HUES64 (cell line): ENCODE measurements around the gene MAPKAPK3.
"Not testable (repeated sequence)": the region's sequence is repeated elsewhere in the genome, so short reads cannot be mapped to it uniquely, and the experiment has no call there.

Source experiments
- H3K27ac ChIP-seq: 2 replicates; pipeline ENCODE4 v1.7.0; 2013; ENCODE audit warnings: low read depth, low read length, inconsistent platforms
- H3K27me3 ChIP-seq: 2 replicates; pipeline ENCODE4 v1.6.1; 2013; ENCODE audit warnings: mild to moderate bottlenecking, low read length; ENCODE audit not compliant: insufficient read depth
- H3K36me3 ChIP-seq: 2 replicates; pipeline ENCODE4 v1.6.1; 2013; ENCODE audit warnings: mild to moderate bottlenecking, low read length; ENCODE audit not compliant: insufficient read depth
- H3K4me1 ChIP-seq: 2 replicates; pipeline ENCODE4 v1.6.1; 2013; ENCODE audit warnings: mild to moderate bottlenecking, low read length, moderate library complexity; ENCODE audit not compliant: insufficient read depth
- H3K4me3 ChIP-seq: 2 replicates; pipeline ENCODE4 v1.5.1; 2013; ENCODE audit warnings: mild to moderate bottlenecking, low read length, moderate library complexity
- H3K9ac ChIP-seq: 2 replicates; pipeline ENCODE4 v1.6.1; 2013; ENCODE audit warnings: mild to moderate bottlenecking, low read depth, low read length
- H3K9me3 ChIP-seq: 2 replicates; pipeline ENCODE4 v1.6.1; 2013; ENCODE audit warnings: low read depth, low read length; ENCODE audit not compliant: insufficient read depth
- WGBS: fragments of 150-250, 120-280 bp; methylation state at CpG from one replicate; pipeline ENCODE4 v1.1.7; 2013; ENCODE audit warnings: missing lambda C conversion rate; 5-methylcytosine and 5-hydroxymethylcytosine counted together

MAPKAPK3 gene

DNA sequence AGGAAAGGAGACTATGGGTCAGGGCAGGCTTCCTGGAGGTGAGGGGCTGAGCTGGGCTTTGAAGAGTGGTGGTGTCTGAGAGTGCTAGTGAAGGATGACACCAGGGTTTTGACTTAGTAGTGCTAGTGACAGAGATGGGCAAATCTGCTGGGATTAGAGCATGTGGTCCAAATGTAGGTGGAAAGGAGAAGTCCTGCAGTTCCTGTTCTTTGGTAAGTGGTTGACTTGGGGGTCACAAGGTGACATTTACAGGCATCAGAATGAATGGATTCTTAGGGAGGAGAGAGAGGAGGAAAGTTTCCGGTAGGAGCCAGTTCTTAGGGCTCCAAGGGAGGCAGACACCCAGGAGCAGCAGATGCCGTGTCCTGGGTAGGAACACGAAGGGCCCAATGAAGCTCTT is 57.0 kb downstream of the MAPKAPK3 start:
- Histone ChIP-seq H3K9me3 (no peaks in the 10 kb centered on the region), H3K36me3 (no peaks in the 10 kb centered on the region), H3K9ac (no peak overlapping the region), H3K27ac (no peak overlapping the region), H3K27me3 (peaks cover 34% of the 10 kb centered on the region), H3K4me3 (peak overlapping the region; percentile 68), H3K4me1 (peaks cover 19% of the 10 kb centered on the region)
- WGBS = 31% methylated on average over 3 of the region's 3 CpGs

DNA sequence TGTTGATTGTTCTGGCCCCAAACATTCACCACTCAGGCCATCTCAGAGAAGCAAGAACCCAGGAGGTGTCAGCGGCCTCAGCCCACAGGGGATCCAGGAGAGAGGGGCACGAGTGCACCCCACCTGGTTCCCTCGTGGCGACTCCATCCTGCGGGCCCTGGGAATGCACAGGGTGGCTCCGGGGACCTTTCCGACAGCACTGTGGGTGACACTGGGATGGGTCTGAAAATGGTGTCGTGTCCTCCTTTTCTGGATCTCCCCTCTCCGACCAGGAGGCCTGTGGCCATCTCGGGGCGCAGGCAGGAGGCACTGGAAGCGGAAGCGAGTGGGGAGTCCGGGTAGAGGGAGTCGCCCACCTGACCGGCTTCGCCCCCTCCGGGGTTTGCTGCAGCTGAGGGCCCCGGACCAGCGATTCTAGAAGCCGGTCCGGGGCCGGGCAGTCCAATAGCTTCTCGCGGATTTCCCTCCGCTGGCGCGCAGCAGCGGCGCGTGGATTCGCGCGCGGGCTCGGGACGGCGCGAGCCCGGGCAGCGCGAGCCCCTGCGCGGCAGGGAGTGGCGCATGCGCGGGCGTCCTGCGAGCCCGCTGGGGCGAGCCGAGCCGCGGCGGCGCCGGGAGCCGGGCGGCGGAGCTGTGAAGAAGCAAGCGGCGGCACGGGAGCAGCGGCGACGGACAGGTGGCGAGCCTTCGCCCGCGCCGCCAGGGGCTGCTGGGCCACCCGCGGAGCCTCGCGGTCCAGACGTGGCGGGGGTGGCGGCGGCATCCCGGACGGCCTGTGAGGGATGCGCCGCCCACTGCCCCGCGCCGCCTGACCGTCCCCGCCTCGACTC is 57.6 kb downstream of the MAPKAPK3 start, which contains the start of gene DOCK3:
Gene DOCK3 (plus strand): TSS at position 579 of the 830 bp plus-strand sequence. CDS start 337 bp downstream, outside the sequence.
- H3K4me1 ChIP-seq = peaks cover 19% of the 10 kb centered on the region
- H3K9ac ChIP-seq = peak within 1 kb of the TSS; percentile 58
- peak within 1 kb of the TSS; percentile 68 for H3K4me3 ChIP-seq
- no peaks in the 10 kb centered on the region for H3K9me3 ChIP-seq
- 2% methylated on average over 89 of the region's 89 CpGs for WGBS
- H3K36me3 ChIP-seq = no peaks in the 10 kb centered on the region
- H3K27me3 ChIP-seq = peaks cover 34% of the 10 kb centered on the region
- no peak within 1 kb of the TSS for H3K27ac ChIP-seq

DNA sequence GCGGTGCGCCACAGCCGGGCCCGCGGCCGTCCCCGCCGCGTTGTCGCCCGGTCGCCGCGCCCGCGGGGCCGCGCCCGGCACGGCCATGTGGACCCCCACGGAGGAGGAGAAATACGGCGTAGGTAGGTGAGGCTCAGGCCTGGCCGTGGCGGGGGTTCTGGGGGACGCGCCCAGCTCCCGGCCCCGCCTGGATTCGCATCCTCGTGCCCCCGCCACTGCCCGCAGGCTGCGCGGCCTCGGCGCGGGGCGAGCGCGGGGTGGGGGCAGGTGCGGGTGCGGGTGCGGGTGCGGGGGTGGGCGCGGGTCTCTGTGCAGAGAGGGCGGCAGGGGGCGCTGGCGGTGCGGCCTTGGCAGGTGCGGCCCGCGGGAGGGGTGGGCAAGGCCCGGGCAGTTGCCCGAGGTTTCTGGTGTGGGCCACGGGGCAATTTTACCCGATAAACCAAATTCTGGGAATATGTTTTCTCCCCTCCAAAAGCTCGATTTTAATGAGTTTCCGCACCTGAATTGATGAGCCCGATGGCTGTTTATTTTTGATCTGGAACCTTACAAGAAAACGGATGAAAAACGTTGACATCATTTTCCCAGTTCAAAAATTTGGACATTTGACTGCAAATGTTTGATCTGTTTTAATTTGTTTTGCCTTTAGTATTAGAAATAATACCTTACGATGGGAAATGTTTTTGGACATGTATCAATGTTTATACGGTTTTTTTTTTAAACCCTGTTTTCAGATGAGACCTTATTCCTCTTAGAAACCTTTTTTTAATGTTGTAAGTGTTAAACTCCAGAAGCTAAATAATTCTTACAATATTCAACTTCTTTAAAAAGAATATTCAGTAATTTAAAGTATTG is 58.5 kb downstream of the MAPKAPK3 start:
- Histone ChIP-seq H3K4me1 (peaks cover 23% of the 10 kb centered on the region), H3K27me3 (peaks cover 33% of the 10 kb centered on the region), H3K36me3 (no peaks in the 10 kb centered on the region), H3K9ac (peak overlapping the region; percentile 58), H3K9me3 (no peaks in the 10 kb centered on the region), H3K4me3 (peak overlapping the region; percentile 68), H3K27ac (no peak overlapping the region)
- 2% methylated on average over 64 of the region's 65 CpGs for WGBS

DNA sequence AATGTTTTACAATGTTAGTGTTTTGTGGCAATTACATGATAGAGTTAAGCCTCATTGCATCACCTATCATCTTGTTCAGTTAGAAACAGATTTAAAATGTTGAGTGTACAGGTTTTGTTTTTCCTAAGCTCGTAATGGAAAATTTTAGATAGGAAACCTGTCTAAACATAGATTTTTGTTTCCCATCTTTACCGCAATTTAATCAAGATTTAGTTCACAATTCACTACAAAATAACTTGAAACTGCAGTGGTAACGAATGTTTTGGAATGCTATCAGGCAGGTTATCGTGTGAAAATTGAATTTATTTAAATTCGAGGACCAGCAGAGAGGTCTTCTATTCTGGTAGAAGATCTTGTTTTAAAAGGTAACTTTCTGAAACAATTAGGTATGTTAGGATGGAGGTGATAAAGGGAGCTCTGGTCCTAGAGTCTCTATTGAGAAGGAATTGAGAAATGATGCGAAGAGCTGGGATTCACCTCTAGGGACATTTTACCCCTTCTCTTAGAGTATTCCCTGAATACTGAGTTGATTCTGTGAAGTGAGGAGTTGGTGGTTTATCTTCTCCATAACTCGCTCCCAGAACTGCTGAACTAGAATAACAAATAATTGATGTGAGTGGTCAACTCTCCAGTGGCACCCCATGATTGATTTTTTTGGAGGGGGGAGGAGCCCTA is 59.2 kb downstream of the MAPKAPK3 start:
- H3K4me3 ChIP-seq = peak overlapping the region; percentile 68
- 92% methylated on average over 5 of the region's 7 CpGs for WGBS

DNA sequence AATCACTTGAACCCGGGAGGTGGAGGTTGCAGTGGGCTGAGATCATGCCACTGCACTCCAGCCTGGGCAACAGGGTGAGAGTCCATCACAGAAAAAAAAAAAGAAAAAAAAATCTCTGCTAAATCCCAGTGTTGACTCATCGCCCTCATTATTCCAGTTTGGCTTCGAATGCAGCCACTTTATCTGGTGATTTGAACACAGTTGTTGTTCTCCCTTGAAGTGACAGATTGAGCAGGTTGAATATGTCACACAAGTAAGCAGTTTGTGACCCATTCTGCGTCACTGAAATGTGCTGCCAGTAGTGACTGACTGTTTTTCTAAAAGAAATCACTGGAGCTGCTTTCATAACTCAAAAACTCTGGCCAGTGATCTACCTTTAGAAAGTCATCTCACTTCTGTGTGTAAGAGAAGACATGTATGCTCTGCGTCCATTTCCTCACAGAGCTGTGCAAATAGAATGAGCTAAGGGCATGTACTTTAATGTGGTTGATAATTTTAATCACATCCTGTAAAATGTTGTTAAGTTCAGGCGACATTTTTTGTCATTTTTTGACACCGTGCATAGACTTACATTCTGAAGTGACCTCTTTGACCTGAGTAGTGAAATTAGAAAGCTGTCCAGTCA is 70.3 kb downstream of the MAPKAPK3 start:
- Histone ChIP-seq H3K9ac (no peak overlapping the region), H3K4me1 (peaks cover 9% of the 10 kb centered on the region; the same call in 1 of the 2 replicates), H3K27me3 (no peaks in the 10 kb centered on the region), H3K4me3 (no peak overlapping the region), H3K27ac (no peak overlapping the region), H3K9me3 (no peaks in the 10 kb centered on the region), H3K36me3 (no peaks in the 10 kb centered on the region)
- 94% methylated on average over 7 of the region's 7 CpGs for WGBS

More for the DNA sequence above, 59.2 kb downstream of the MAPKAPK3 start:
- peaks cover 29% of the 10 kb centered on the region for H3K27me3 ChIP-seq
- H3K9ac ChIP-seq = no peak overlapping the region
- H3K9me3 ChIP-seq = no peaks in the 10 kb centered on the region
- no peaks in the 10 kb centered on the region for H3K36me3 ChIP-seq
- no peak overlapping the region for H3K27ac ChIP-seq
- H3K4me1 ChIP-seq = peaks cover 23% of the 10 kb centered on the region

DNA sequence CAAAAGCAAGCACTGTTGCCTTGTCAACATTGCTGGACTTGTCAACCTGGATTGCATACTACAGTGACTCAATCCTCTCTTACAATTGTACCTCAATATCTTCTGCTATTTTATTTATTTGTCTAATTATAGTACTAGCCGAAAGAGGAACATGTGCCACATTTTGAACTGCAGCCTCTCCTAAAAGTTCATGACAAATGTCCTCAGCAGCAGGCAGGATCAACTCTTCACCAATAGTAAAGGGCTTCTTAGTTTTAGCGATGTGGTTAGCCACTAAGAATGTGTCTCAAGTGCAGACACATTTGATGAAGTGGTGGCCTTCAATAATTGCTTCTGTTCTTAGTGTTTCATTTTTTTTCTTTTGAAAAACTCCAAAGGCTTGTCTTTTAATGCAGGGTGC is 71.0 kb downstream of the MAPKAPK3 start:
- Histone ChIP-seq H3K27me3 (no peaks in the 10 kb centered on the region), H3K9me3 (no peaks in the 10 kb centered on the region), H3K4me3 (no peak overlapping the region), H3K4me1 (peaks cover 9% of the 10 kb centered on the region; the same call in 1 of the 2 replicates), H3K36me3 (no peaks in the 10 kb centered on the region), H3K9ac (no peak overlapping the region), H3K27ac (no peak overlapping the region)
- 94% methylated on average over 2 of the region's 2 CpGs for WGBS

DNA sequence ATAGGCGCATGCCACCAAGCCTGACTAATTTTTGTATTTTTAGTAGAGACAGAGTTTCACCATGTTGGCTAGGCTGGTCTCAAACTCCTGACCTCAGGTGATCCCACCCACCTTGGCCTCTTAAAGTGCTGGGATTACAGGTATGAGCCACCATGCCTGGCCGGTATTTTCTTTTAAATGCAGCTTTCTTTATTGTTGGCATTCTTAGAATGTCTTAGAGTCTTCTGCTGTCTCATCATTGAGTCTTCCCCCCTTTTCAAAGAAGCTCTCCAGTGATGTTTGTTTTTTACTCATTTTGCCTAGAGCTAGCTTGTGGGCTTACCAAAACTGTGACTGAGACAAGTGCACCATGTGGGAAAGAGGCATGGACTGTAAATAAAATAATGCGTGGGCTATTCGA is 71.7 kb downstream of the MAPKAPK3 start:
- H3K36me3 ChIP-seq, H3K9me3 ChIP-seq, H3K4me1 ChIP-seq, H3K4me3 ChIP-seq, H3K9ac ChIP-seq, H3K27me3 ChIP-seq: not testable (repeated sequence)
- H3K27ac ChIP-seq = peak overlapping the region; percentile 43; the same call in 1 of the 2 replicates
- WGBS = 77% methylated on average over 4 of the region's 4 CpGs

DNA sequence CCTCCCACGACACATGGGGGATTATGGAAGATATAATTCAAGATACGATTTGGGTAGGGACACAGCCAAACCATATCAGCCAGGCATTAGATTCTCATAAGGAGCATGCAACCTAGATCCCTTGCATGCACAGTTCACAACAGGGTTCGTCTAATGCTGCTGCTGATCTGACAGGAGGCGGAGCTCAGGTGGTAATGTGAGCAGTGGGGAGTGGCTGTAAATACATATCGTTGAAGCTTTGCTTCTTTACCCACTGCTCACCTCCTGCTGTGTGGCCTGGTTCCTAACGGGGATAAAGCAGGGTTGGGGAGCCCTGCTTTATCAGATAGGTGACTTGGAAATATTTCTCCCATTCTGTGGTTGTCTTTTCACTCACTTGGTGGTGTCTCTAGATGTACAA is 72.6 kb downstream of the MAPKAPK3 start:
- H3K4me3 ChIP-seq = no peak overlapping the region
- WGBS = 51% methylated on average over 4 of the region's 6 CpGs
- H3K4me1 ChIP-seq = peaks cover 9% of the 10 kb centered on the region; the same call in 1 of the 2 replicates
- H3K36me3 ChIP-seq = no peaks in the 10 kb centered on the region
- no peak overlapping the region for H3K27ac ChIP-seq
- no peaks in the 10 kb centered on the region for H3K27me3 ChIP-seq
- H3K9ac ChIP-seq = no peak overlapping the region
- H3K9me3 ChIP-seq = no peaks in the 10 kb centered on the region

DNA sequence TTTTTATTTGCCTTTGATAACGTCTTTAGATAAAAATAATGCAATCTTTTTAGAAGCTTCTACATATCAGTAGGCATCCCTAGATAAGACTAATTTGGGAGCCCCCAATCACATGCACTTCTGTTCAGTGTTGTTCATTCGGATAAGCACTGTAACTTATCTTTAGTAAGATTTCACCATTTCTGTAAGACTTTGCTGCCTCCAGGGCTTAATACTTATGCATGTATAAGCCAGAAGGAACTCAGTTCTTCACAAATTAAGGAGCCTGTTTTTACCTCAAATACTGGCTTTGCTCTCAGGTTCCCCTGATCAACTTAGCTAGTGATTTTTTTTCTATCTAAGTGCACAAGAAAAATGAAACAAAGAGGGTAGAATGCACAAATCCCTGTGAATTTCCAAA is 78.1 kb downstream of the MAPKAPK3 start:
- WGBS = 100% methylated on average over 2 of the region's 2 CpGs
- H3K9me3 ChIP-seq = no peaks in the 10 kb centered on the region; the same call in 1 of the 2 replicates
- H3K27me3 ChIP-seq = no peaks in the 10 kb centered on the region
- no peak overlapping the region for H3K27ac ChIP-seq
- H3K36me3 ChIP-seq = no peaks in the 10 kb centered on the region
- H3K4me1 ChIP-seq = peaks cover 2% of the 10 kb centered on the region; the same call in 1 of the 2 replicates
- H3K4me3 ChIP-seq = no peak overlapping the region
- H3K9ac ChIP-seq = no peak overlapping the region

DNA sequence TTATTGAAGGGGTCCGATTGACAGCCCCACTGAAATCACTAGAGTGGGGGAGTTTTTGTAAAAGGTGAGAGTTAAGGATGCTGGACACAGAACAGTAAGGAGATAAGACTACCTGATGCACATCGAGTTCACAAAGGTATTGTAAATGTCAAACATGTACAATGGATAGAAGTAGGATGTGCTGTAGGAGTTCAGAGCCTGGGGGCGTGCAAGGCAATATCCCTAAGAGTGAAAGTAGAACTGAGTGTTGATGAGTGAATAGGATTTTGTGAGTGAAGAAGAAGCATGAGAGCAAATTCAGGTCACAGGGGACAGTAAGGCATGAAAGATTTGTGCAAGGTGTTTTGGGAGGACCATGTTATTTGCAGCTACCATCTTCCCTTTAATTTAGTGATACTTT is 79.3 kb downstream of the MAPKAPK3 start:
- no peaks in the 10 kb centered on the region; the same call in none of the 2 replicates for H3K9me3 ChIP-seq
- WGBS = 90% methylated on average over 3 of the region's 3 CpGs
- H3K9ac ChIP-seq = no peak overlapping the region
- H3K4me3 ChIP-seq = no peak overlapping the region
- H3K4me1 ChIP-seq = peaks cover 2% of the 10 kb centered on the region; the same call in 1 of the 2 replicates
- no peaks in the 10 kb centered on the region for H3K36me3 ChIP-seq
- no peaks in the 10 kb centered on the region for H3K27me3 ChIP-seq
- H3K27ac ChIP-seq = no peak overlapping the region
